WTC11 (cell line): ENCODE measurements around the gene TOB2. TPM values are rescaled to one million over a fixed set of nuclear protein-coding genes. Genes with fewer than 3 reads are reported as not detected.

Source experiments
- AR ChIP-seq: fragments of 250-450 bp; sonication (Bioruptor Pico); IDR thresholded peaks from 2 replicates; pipeline ENCODE4 v1.9.0; 2021; ENCODE audit warnings: mild to moderate bottlenecking
- ATF6 ChIP-seq: sonication (generic); formaldehyde crosslinking; IDR thresholded peaks from 2 replicates; pipeline ENCODE4 v1.8.1; 2023; ENCODE audit warnings: mild to moderate bottlenecking, missing genetic modification reagents
- CDX4 ChIP-seq: fragments of 250-450 bp; sonication (Bioruptor Pico); IDR thresholded peaks from 2 replicates; pipeline ENCODE4 v1.9.0; 2021; ENCODE audit warnings: moderate library complexity, mild to moderate bottlenecking, inconsistent platforms, borderline replicate concordance
- ESRRA ChIP-seq: sonication (generic); formaldehyde crosslinking; IDR thresholded peaks from 2 replicates; pipeline ENCODE4 v1.8.1; 2022; ENCODE audit warnings: mild to moderate bottlenecking, missing genetic modification reagents, borderline replicate concordance
- FOXJ3 ChIP-seq: sonication (generic); formaldehyde crosslinking; IDR thresholded peaks from 2 replicates; pipeline ENCODE4 v1.9.0; 2021; ENCODE audit warnings: missing genetic modification reagents, mild to moderate bottlenecking, borderline replicate concordance
- FOXP4 ChIP-seq: sonication (generic); formaldehyde crosslinking; IDR thresholded peaks from 2 replicates; pipeline ENCODE4 v1.8.0; 2022; ENCODE audit warnings: mild to moderate bottlenecking, missing genetic modification reagents
- GABPB1 ChIP-seq: sonication (generic); formaldehyde crosslinking; IDR thresholded peaks from 2 replicates; pipeline ENCODE4 v1.8.1; 2023; ENCODE audit warnings: mild to moderate bottlenecking, missing genetic modification reagents
- GTF2I ChIP-seq: fragments of 250-450 bp; sonication (Bioruptor Pico); conservative IDR thresholded peaks from 2 replicates; pipeline ENCODE4 v1.4.0; 2021; ENCODE audit warnings: mild to moderate bottlenecking
- IRF1 ChIP-seq: sonication (generic); formaldehyde crosslinking; IDR thresholded peaks from 2 replicates; pipeline ENCODE4 v1.8.0; 2023; ENCODE audit warnings: missing genetic modification reagents
- MXD4 ChIP-seq: fragments of 250-450 bp; sonication (Bioruptor Pico); IDR thresholded peaks from 2 replicates; pipeline ENCODE4 v1.8.0; 2021; ENCODE audit warnings: mild to moderate bottlenecking, moderate library complexity, borderline replicate concordance
- MYBL2 ChIP-seq: sonication (generic); formaldehyde crosslinking; IDR thresholded peaks from 2 replicates; pipeline ENCODE4 v1.8.1; 2023; ENCODE audit warnings: mild to moderate bottlenecking, moderate library complexity, missing genetic modification reagents
- NR1H2 ChIP-seq: sonication (generic); formaldehyde crosslinking; IDR thresholded peaks from 2 replicates; pipeline ENCODE4 v1.9.0; 2021; ENCODE audit warnings: mild to moderate bottlenecking, moderate library complexity, missing genetic modification reagents
- RELA ChIP-seq: sonication (generic); formaldehyde crosslinking; IDR thresholded peaks from 2 replicates; pipeline ENCODE4 v1.8.1; 2022; ENCODE audit warnings: missing genetic modification reagents, mild to moderate bottlenecking, borderline replicate concordance
- SP1 ChIP-seq: sonication (generic); formaldehyde crosslinking; conservative IDR thresholded peaks from 2 replicates; pipeline ENCODE4 v1.8.1; 2022; ENCODE audit warnings: missing genetic modification reagents
- TEAD1 ChIP-seq: sonication (generic); formaldehyde crosslinking; IDR thresholded peaks from 2 replicates; pipeline ENCODE4 v1.8.0; 2022; ENCODE audit warnings: mild to moderate bottlenecking, missing genetic modification reagents
- USF2 ChIP-seq: sonication (generic); formaldehyde crosslinking; IDR thresholded peaks from 2 replicates; pipeline ENCODE4 v1.8.1; 2023; ENCODE audit warnings: mild to moderate bottlenecking, missing genetic modification reagents, moderate library complexity
- ZNF138 ChIP-seq: sonication (generic); formaldehyde crosslinking; conservative IDR thresholded peaks from 2 replicates; pipeline ENCODE4 v1.8.1; 2022; ENCODE audit warnings: mild to moderate bottlenecking, moderate library complexity, missing genetic modification reagents
- ZNF671 ChIP-seq: fragments of 250-450 bp; sonication (Bioruptor Pico); IDR thresholded peaks from 2 replicates; pipeline ENCODE4 v1.8.0; 2021; ENCODE audit warnings: mild to moderate bottlenecking
- ZSCAN18 ChIP-seq: fragments of 250-450 bp; sonication (Bioruptor Pico); IDR thresholded peaks from 2 replicates; pipeline ENCODE4 v2.1.2; 2022; ENCODE audit warnings: mild to moderate bottlenecking, moderate library complexity
- total RNA-seq: library from RNA; stranded (reverse); gene quantifications from 3 replicates; pipeline ENCODE4 v1.2.3, GENCODE V29; 2021

The TOB2 gene
- total RNA-seq, 1 experiment from 2014 or later: 46.6 TPM

- TF ChIP-seq FOXP4 (CRISPR knock-in tag) (peak; percentile 86; the same call in 1 of the 2 replicates), SP1 (CRISPR knock-in tag) (peak; percentile 99), IRF1 (0 out of 2 replicates have a peak, but pooled peaks have one; percentile 40), ZNF138 (peak; percentile 46; the same call in 1 of the 2 replicates), AR (CRISPR knock-in tag) (peak; percentile 51; the same call in 1 of the 2 replicates), GABPB1 (CRISPR knock-in tag) (peak; percentile 87; the same call in 1 of the 2 replicates), GTF2I (CRISPR knock-in tag) (no peak), MXD4 (no peak), ATF6 (0 out of 2 replicates have a peak, but pooled peaks have one; percentile 15), TEAD1 (CRISPR knock-in tag) (peak; percentile 86; the same call in 1 of the 2 replicates), ZSCAN18 (CRISPR knock-in tag) (no peak), NR1H2 (CRISPR knock-in tag) (0 out of 2 replicates have a peak, but pooled peaks have one; percentile 9), USF2 (no peak; the same call in none of the 2 replicates), MYBL2 (peak; percentile 84), RELA (no peak), CDX4 (no peak; the same call in 1 of the 2 replicates), ZNF671 (CRISPR knock-in tag) (peak; percentile 89), FOXJ3 (CRISPR knock-in tag) (peak; percentile 74; the same call in 1 of the 2 replicates), ESRRA (CRISPR knock-in tag) (peak; percentile 81)
These were observed at the start of gene TOB2 (continued) for GRCh38 chr22:41446639-41447434.
